Muscle of back (tissue), 11 donors: ENCODE results near the gene PCDHAC1. TPM values are rescaled to one million over a fixed set of nuclear protein-coding genes. Genes with fewer than 3 reads are reported as not detected.

ENCODE experiments used
- DNase-seq, 3 donors: peaks; one replicate each; pipeline versions ENCODE4 v3.0.0 to v3.0.0-alpha.2; 2013
- polyA plus RNA-seq, 10 donors: library from polyadenylated mRNA; unstranded; fragments of 120-200 nt; gene quantifications; one replicate each; pipeline ENCODE4 v1.2.1, GENCODE V29; 2013; ENCODE audit not compliant: insufficient read length in 10 of 10

PCDHAC1 gene
- polyA plus RNA-seq, 10 donors = 0.07 to 0.38 (median 0.12) TPM; not detected in 1

- no peak for DNase-seq
Measured at GRCh38 chr5:140967226-140967893, 41.3 kb downstream of the PCDHAC1 start.

GRCh38 chr5:140969880-140970279 lies 43.8 kb downstream of the PCDHAC1 start:
- no peak for DNase-seq

- no peak for DNase-seq
Measured at GRCh38 chr5:140973550-140973949, 47.5 kb downstream of the PCDHAC1 start.

- DNase-seq = peak; percentile 34 to 77 (median 46)
Measured at GRCh38 chr5:140977003-140977402, 50.9 kb downstream of the PCDHAC1 start.

GRCh38 chr5:140978260-140978659 lies 52.2 kb downstream of the PCDHAC1 start:
- DNase-seq = no peak

GRCh38 chr5:140978983-140979382 lies 52.9 kb downstream of the PCDHAC1 start:
- DNase-seq = no peak

Other genes with a start within 250 kb of the PCDHAC1 start
- 10 to 100 TPM; 42.2 to 53.9 (median 48.9) TPM for gene HARS1, start 234.9 kb upstream of the PCDHAC1 start, polyA plus RNA-seq
- gene HARS2, start 234.8 kb upstream of the PCDHAC1 start, polyA plus RNA-seq = 10 to 100 TPM; 20.5 to 35.9 (median 25.3) TPM
- 10 to 100 TPM; 72.9 to 93.3 (median 78.7) TPM for gene ZMAT2, start 225.9 kb upstream of the PCDHAC1 start, polyA plus RNA-seq
- under 1 TPM in 4 of 10 donors, not detected in 6; 0.05 to 0.11 (median 0.06) TPM for gene PCDHA1, start 140.2 kb upstream of the PCDHAC1 start, polyA plus RNA-seq
- gene PCDHA2, start 131.4 kb upstream of the PCDHAC1 start, polyA plus RNA-seq = under 1 TPM in 8 of 10 donors, not detected in 2; 0.04 to 0.22 (median 0.10) TPM
- gene PCDHA3, start 125.2 kb upstream of the PCDHAC1 start, polyA plus RNA-seq = under 1 TPM; 0.06 to 0.31 (median 0.23) TPM
- gene PCDHA4, start 119.2 kb upstream of the PCDHAC1 start, polyA plus RNA-seq = under 1 TPM; 0.04 to 0.39 (median 0.18) TPM
- under 1 TPM in 2 of 10 donors, not detected in 8; 0.04 to 0.07 TPM for gene PCDHA5, start 104.7 kb upstream of the PCDHAC1 start, polyA plus RNA-seq
- under 1 TPM in 9 of 10 donors, not detected in 1; 0.08 to 0.20 (median 0.16) TPM for gene PCDHA6, start 98.3 kb upstream of the PCDHAC1 start, polyA plus RNA-seq
- gene PCDHA7, start 92.0 kb upstream of the PCDHAC1 start, polyA plus RNA-seq = under 1 TPM; 0.05 to 0.35 (median 0.13) TPM
- under 1 TPM in 6 of 10 donors, not detected in 4; 0.07 to 0.11 (median 0.09) TPM for gene PCDHA8, start 85.1 kb upstream of the PCDHAC1 start, polyA plus RNA-seq
- gene PCDHA9, start 77.9 kb upstream of the PCDHAC1 start, polyA plus RNA-seq = under 1 TPM in 5 of 10 donors, not detected in 5; 0.04 to 0.07 (median 0.06) TPM
- gene PCDHA10, start 70.4 kb upstream of the PCDHAC1 start, polyA plus RNA-seq = under 1 TPM; 0.07 to 0.29 (median 0.17) TPM
- gene PCDHA11, start 57.3 kb upstream of the PCDHAC1 start, polyA plus RNA-seq = under 1 TPM in 7 of 10 donors, not detected in 3; 0.03 to 0.61 (median 0.05) TPM
- under 1 TPM in 6 of 10 donors, not detected in 4; 0.04 to 0.16 (median 0.07) TPM for gene PCDHA12, start 51.0 kb upstream of the PCDHAC1 start, polyA plus RNA-seq
- under 1 TPM in 5 of 10 donors, not detected in 5; 0.04 to 0.22 (median 0.12) TPM for gene PCDHA13, start 44.2 kb upstream of the PCDHAC1 start, polyA plus RNA-seq
- gene PCDHAC2, start 40.2 kb downstream of the PCDHAC1 start, polyA plus RNA-seq = 1 to 10 TPM in 6 of 10 donors, under 1 TPM in 4; 0.67 to 5.8 (median 1.4) TPM
- gene PCDHB1, start 125.1 kb downstream of the PCDHAC1 start, polyA plus RNA-seq = under 1 TPM; 0.07 to 0.20 (median 0.10) TPM
- gene PCDHB2, start 168.3 kb downstream of the PCDHAC1 start, polyA plus RNA-seq = 1 to 10 TPM; 2.3 to 5.9 (median 4.2) TPM
- 1 to 10 TPM; 1.6 to 2.8 (median 2.0) TPM for gene PCDHB3, start 174.2 kb downstream of the PCDHAC1 start, polyA plus RNA-seq
- 1 to 10 TPM; 2.8 to 4.6 (median 3.1) TPM for gene PCDHB4, start 195.5 kb downstream of the PCDHAC1 start, polyA plus RNA-seq
- gene PCDHB5, start 208.9 kb downstream of the PCDHAC1 start, polyA plus RNA-seq = 1 to 10 TPM; 2.7 to 5.1 (median 3.9) TPM
- gene PCDHB6, start 223.8 kb downstream of the PCDHAC1 start, polyA plus RNA-seq = 1 to 10 TPM; 1.3 to 2.5 (median 1.8) TPM
- gene PCDHB7, start 246.3 kb downstream of the PCDHAC1 start, polyA plus RNA-seq = 1 to 10 TPM; 1.8 to 3.5 (median 2.6) TPM